Left lung (tissue), 10 donors: ENCODE results near the gene SLC22A5. TPM values are rescaled to one million over a fixed set of nuclear protein-coding genes. Genes with fewer than 3 reads are reported as not detected.
"Not testable (repeated sequence)": the region's sequence is repeated elsewhere in the genome, so short reads cannot be mapped to it uniquely, and the experiment has no call there.

Experiments used
- ATAC-seq: fragments of 200-7000 bp; cut with Tn5 transposase; one replicate; pipeline ENCODE4 v1.9.1; 2020; ENCODE audit warnings: moderate library complexity
- DNase-seq, 4 donors: peaks; one replicate each; pipeline ENCODE4 v3.0.0-alpha.2; 2013 to 2020
- H3K27ac ChIP-seq, 2 donors: fragments of 200-600 bp; sonication (generic) in 1 of 2; one replicate each; pipeline versions ENCODE4 v1.5.0 to v1.8.0; 2020 to 2021
- H3K27me3 ChIP-seq, 2 donors: fragments of 200-600 bp; sonication (generic) in 1 of 2; one replicate each; pipeline versions ENCODE4 v1.5.0 to v1.8.0; 2020 to 2021
- H3K36me3 ChIP-seq, 2 donors: fragments of 200-600 bp; sonication (generic) in 1 of 2; one replicate each; pipeline versions ENCODE4 v1.5.0 to v1.8.0; 2020 to 2021
- H3K4me1 ChIP-seq, 2 donors: fragments of 200-600 bp; one replicate each; pipeline ENCODE4 v1.8.0; 2021
- H3K4me3 ChIP-seq, 2 donors: fragments of 200-600 bp; sonication (generic) in 1 of 2; one replicate each; pipeline versions ENCODE4 v1.5.0 to v1.8.0; 2020 to 2021; ENCODE audit warnings: mild to moderate bottlenecking in 1 of 2
- H3K9me3 ChIP-seq, 2 donors: fragments of 200-600 bp; sonication (generic) in 1 of 2; one replicate each; pipeline versions ENCODE4 v1.5.0 to v1.8.0; 2020 to 2021
- CTCF ChIP-seq, 2 donors: fragments of 200-600 bp; sonication (generic) in 1 of 2; IDR thresholded peaks; one replicate each; pipeline versions ENCODE4 v1.5.0 to v1.8.0; 2021; ENCODE audit warnings: antibody characterized with exemption in 2 of 2
- intact Hi-C, 2 donors: fragments of 100-400 bp; cut with DNase I; formaldehyde crosslinking; loops; one replicate each; pipeline versions ENCODE4 v1.11.2 to v1.14.2; 2022
- polyA plus RNA-seq, 6 donors: library from polyadenylated mRNA; unstranded; fragments of 120-200 nt; gene quantifications; one replicate each; pipeline ENCODE4 v1.2.1, GENCODE V29; 2013; ENCODE audit not compliant: insufficient read length in 6 of 6
- total RNA-seq, 2 donors: library from RNA; stranded (reverse); fragmentation: NEBNext Ultra II Directional; extraction: Animal tissue kit (Norgen Biotek cat#: 25700); gene quantifications; one replicate each; pipeline ENCODE4 v1.2.1, GENCODE V29; 2021
- donor health status: DM: no; HTN: yes; CAD: no.
- donor health status: DM: no; HTN: no; CAD: no.

Gene SLC22A5
- total and polyA plus RNA-seq, 8 donors: 9.5 to 17.6 (median 14.2) TPM

GRCh38 chr5:132394667-132395259 is 25.3 kb downstream of the SLC22A5 start:
- Histone ChIP-seq H3K36me3 (peaks cover 0 to 31% of the 10 kb centered on the region in 2 donors), H3K27ac (no peak overlapping the region), H3K9me3 (no peaks in the 10 kb centered on the region), H3K4me1 (peaks cover 0 to 5% of the 10 kb centered on the region in 2 donors), H3K27me3 (no peaks in the 10 kb centered on the region), H3K4me3 (no peak overlapping the region)
- no peak for DNase-seq
- intact Hi-C loops: no loop called here
- no peak for ATAC-seq
- no peak for TF ChIP-seq CTCF (IDR thresholded peaks at IDR 0.05)

GRCh38 chr5:132396589-132397031 is 27.1 kb downstream of the SLC22A5 start:
- intact Hi-C loops: no loop called here
- H3K36me3 ChIP-seq: peaks cover 0 to 31% of the 10 kb centered on the region in 2 donors
- no peaks in the 10 kb centered on the region for H3K4me1 ChIP-seq
- ATAC-seq: no peak
- no peak overlapping the region for H3K4me3 ChIP-seq
- no peak for DNase-seq
- no peak overlapping the region for H3K27ac ChIP-seq
- TF ChIP-seq CTCF (IDR thresholded peaks at IDR 0.05): no peak
- H3K9me3 ChIP-seq: no peaks in the 10 kb centered on the region
- H3K27me3 ChIP-seq: no peaks in the 10 kb centered on the region

GRCh38 chr5:132397224-132397623 is 27.7 kb downstream of the SLC22A5 start:
- Histone ChIP-seq H3K27me3 (no peaks in the 10 kb centered on the region), H3K27ac (no peak overlapping the region), H3K9me3 (no peaks in the 10 kb centered on the region), H3K4me3 (no peak overlapping the region), H3K36me3 (peaks cover 0 to 31% of the 10 kb centered on the region in 2 donors), H3K4me1 (no peaks in the 10 kb centered on the region)
- TF ChIP-seq CTCF (IDR thresholded peaks at IDR 0.05): no peak
- ATAC-seq (no peak), DNase-seq (no peak)
- intact Hi-C loops: no loop called here

GRCh38 chr5:132397936-132398675 is 28.6 kb downstream of the SLC22A5 start:
- H3K4me1 ChIP-seq, H3K27ac ChIP-seq, H3K27me3 ChIP-seq, H3K4me3 ChIP-seq, DNase-seq, intact Hi-C loops, H3K9me3 ChIP-seq, ATAC-seq: not testable (repeated sequence)
- peaks cover 0 to 22% of the 10 kb centered on the region in 2 donors for H3K36me3 ChIP-seq

DNA sequence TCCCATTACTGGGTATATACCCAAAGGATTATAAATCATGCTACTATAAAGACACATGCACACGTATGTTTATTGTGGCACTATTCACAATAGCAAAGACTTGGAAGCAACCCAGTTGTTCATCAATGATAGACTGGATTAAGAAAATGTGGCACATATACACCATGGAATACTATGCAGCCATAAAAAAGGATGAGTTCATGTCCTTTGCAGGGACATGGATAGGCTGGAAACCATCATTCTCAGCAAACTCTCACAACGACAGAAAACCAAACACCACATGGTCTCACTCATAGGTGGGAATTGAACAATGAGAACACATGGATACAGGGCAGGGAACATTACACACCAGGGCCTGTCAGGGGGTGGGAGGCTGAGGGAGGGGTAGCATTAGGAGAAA is 34.5 kb downstream of the SLC22A5 start:
- H3K27ac ChIP-seq, H3K4me3 ChIP-seq, H3K36me3 ChIP-seq, H3K4me1 ChIP-seq, H3K9me3 ChIP-seq, H3K27me3 ChIP-seq, DNase-seq, ATAC-seq, intact Hi-C loops: not testable (repeated sequence)

DNA sequence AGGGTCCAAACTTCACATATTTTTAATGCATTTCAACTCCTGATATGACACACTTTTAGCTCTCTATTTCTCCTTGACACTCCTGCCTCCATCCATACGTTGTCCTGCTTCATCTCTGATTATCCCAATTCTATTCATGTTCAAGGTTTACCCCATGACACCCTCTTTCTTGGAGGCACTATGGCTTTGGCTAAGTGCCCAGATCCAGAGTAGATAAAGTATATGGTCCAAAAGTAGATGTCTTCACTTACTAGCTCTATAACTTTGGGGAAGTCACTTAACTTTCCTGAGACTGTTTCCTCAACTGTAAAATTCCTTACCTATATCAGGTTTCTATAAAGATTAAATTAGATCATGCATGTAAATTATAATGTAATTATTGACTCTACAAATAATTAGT is 36.1 kb downstream of the SLC22A5 start:
- H3K36me3 ChIP-seq: no peaks in the 10 kb centered on the region
- H3K4me1 ChIP-seq: peaks cover 8 to 12% of the 10 kb centered on the region in 2 donors
- no peaks in the 10 kb centered on the region for H3K27me3 ChIP-seq
- no peaks in the 10 kb centered on the region for H3K9me3 ChIP-seq
- no peak overlapping the region for H3K27ac ChIP-seq
- no peak overlapping the region for H3K4me3 ChIP-seq
- ATAC-seq (no peak), DNase-seq (no peak)
- intact Hi-C loops: no loop called here
- TF ChIP-seq CTCF (IDR thresholded peaks at IDR 0.05): no peak
